Keratinocyte (primary cell): ENCODE data around the gene ITPR2. TPM values are rescaled to one million over a fixed set of nuclear protein-coding genes. Genes with fewer than 3 reads are reported as not detected.

Experiments
- DNase-seq: peaks from one replicate; pipeline ENCODE4 v3.0.0-alpha.2; 2011; ENCODE audit warnings: low read depth, missing footprints, low spot score
- FAIRE-seq: peaks from 2 replicates; lab custom pipeline; 2011; peaks lifted over from hg19 to GRCh38; lab: Jason Lieb, UNC
- H2AFZ ChIP-seq: 2 replicates; pipeline ENCODE4 v1.6.0; 2012; ENCODE audit warnings: low read length, control low read depth, inconsistent platforms; ENCODE audit not compliant: control insufficient read depth
- H3K27ac ChIP-seq: 2 replicates; pipeline ENCODE4 v1.5.1; 2011; ENCODE audit warnings: low read length; ENCODE audit not compliant: control insufficient read depth, insufficient read depth
- H3K27me3 ChIP-seq: 3 replicates; pipeline ENCODE4 v1.6.0; 2011; ENCODE audit warnings: low read length; ENCODE audit not compliant: control insufficient read depth, insufficient read depth; ENCODE audit errors: extremely low read depth
- H3K36me3 ChIP-seq, 2 experiments: 2 replicates in 1 of 2; 3 replicates in 1 of 2; pipeline ENCODE4 v1.5.1; 2011; ENCODE audit warnings: low read length in 2 of 2, mild to moderate bottlenecking in 1 of 2; ENCODE audit not compliant: control insufficient read depth in 2 of 2, insufficient read depth in 2 of 2; ENCODE audit errors: extremely low read depth in 1 of 2
- H3K4me1 ChIP-seq: 3 replicates; pipeline ENCODE4 v1.5.1; 2011; ENCODE audit warnings: low read length; ENCODE audit not compliant: control insufficient read depth, insufficient read depth; ENCODE audit errors: extremely low read depth
- H3K4me2 ChIP-seq: 3 replicates; pipeline ENCODE4 v1.6.0; 2011; ENCODE audit warnings: low read depth, low read length; ENCODE audit not compliant: control insufficient read depth, insufficient read depth; ENCODE audit errors: extremely low read depth
- H3K4me3 ChIP-seq, 3 experiments: fragments of 200-600 bp in 1 of 3; sonication (generic) in 1 of 3; 2 replicates in 2 of 3; 3 replicates in 1 of 3; pipeline ENCODE4 v1.5.1; 2011 to 2016; ENCODE audit warnings: low read length in 3 of 3, mild to moderate bottlenecking in 3 of 3, control low read depth in 2 of 3, inconsistent platforms in 1 of 3, low read depth in 1 of 3, mixed read lengths in 1 of 3, mixed run types in 1 of 3, moderate library complexity in 1 of 3; ENCODE audit not compliant: control insufficient read depth in 2 of 3, insufficient read depth in 2 of 3; ENCODE audit errors: extremely low read depth in 1 of 3
- H3K79me2 ChIP-seq: 2 replicates; pipeline ENCODE4 v1.6.0; 2012; ENCODE audit warnings: low read length; ENCODE audit not compliant: control insufficient read depth, insufficient read depth
- H3K9ac ChIP-seq: 3 replicates; pipeline ENCODE4 v1.6.0; 2011; ENCODE audit warnings: low read length; ENCODE audit not compliant: control insufficient read depth, insufficient read depth; ENCODE audit errors: extremely low read depth
- H3K9me1 ChIP-seq: 3 replicates; pipeline ENCODE4 v1.6.0; 2011; ENCODE audit warnings: low read length; ENCODE audit not compliant: control insufficient read depth, insufficient read depth; ENCODE audit errors: extremely low read depth
- H3K9me3 ChIP-seq: 2 replicates; pipeline ENCODE4 v1.5.1; 2012; ENCODE audit warnings: low read depth, low read length; ENCODE audit not compliant: control insufficient read depth
- H4K20me1 ChIP-seq: 3 replicates; pipeline ENCODE4 v1.6.0; 2011; ENCODE audit warnings: low read length; ENCODE audit not compliant: control insufficient read depth, insufficient read depth; ENCODE audit errors: extremely low read depth
- CTCF ChIP-seq, 3 experiments: IDR thresholded peaks in 1 of 3; conservative IDR thresholded peaks in 1 of 3; optimal IDR thresholded peaks in 1 of 3; 2 replicates in 2 of 3; 3 replicates in 1 of 3; pipeline versions ENCODE3 to v1.5.1; 2011; ENCODE audit warnings: low read length in 3 of 3, mild to moderate bottlenecking in 3 of 3, moderate library complexity in 2 of 3, control low read depth in 1 of 3, inconsistent platforms in 1 of 3; ENCODE audit not compliant: insufficient read depth in 2 of 3; ENCODE audit errors: extremely low read depth in 1 of 3
- EZH2 ChIP-seq: IDR thresholded peaks from one replicate; pipeline ENCODE4 v1.6.1; 2012; ENCODE audit warnings: inconsistent platforms, mild to moderate bottlenecking, low read length, moderate library complexity
- dilution Hi-C: fragments of 300-500 bp; cut with MboI; formaldehyde crosslinking; loops from one replicate; pipeline ENCODE4 v1.7.0; 2020; ENCODE audit warnings: low sequenced_read_pairs; ENCODE audit not compliant: extremely low pct_ligation_motif_present
- polyA plus RNA-seq, 5 experiments: library from polyadenylated mRNA; depleted of rRNA in 3 of 5; stranded (reverse) in 3 of 5; stranded (forward) in 1 of 5; unstranded in 1 of 5; fragments of >200 nt; gene quantifications; 1 replicate in 1 of 5; 2 replicates in 3 of 5; 3 replicates in 1 of 5; pipeline versions ENCODE4 v1.2.1 to v1.2.3, GENCODE V29; 2011 to 2012; ENCODE audit warnings: missing spikeins in 2 of 5, low read depth in 1 of 5, low replicate concordance in 1 of 5

ITPR2 gene
- polyA plus RNA-seq, 1 donor (not counting 4 experiments of a cell fraction or from before 2014, with no cell fraction given), result 7.6 TPM

GRCh38 chr12:26800347-26800746 is 32.6 kb downstream of the ITPR2 start:
- H3K36me3 ChIP-seq, result no peaks in the 10 kb centered on the region
- dilution Hi-C loops, result no loop called here
- H3K4me2 ChIP-seq, result no peak overlapping the region
- H3K9me1 ChIP-seq, result no peaks in the 10 kb centered on the region
- no peaks in the 10 kb centered on the region for H4K20me1 ChIP-seq
- peaks cover 4% of the 10 kb centered on the region for H3K79me2 ChIP-seq
- H3K4me3 ChIP-seq, result no peak overlapping the region
- DNase-seq (no peak), FAIRE-seq (no peak)
- no peak overlapping the region for H3K27ac ChIP-seq
- no peaks in the 10 kb centered on the region for H3K27me3 ChIP-seq
- no peaks in the 10 kb centered on the region for H3K9me3 ChIP-seq
- no peak overlapping the region for H2AFZ ChIP-seq
- no peak overlapping the region for H3K9ac ChIP-seq
- H3K4me1 ChIP-seq, result peaks cover 28% of the 10 kb centered on the region
- no peak for TF ChIP-seq EZH2
- no peak for TF ChIP-seq CTCF (optimal IDR thresholded peaks at IDR 0.05 in 1 of 3, IDR thresholded peaks at IDR 0.05 in 1 of 3, conservative IDR thresholded peaks at IDR 0.05 in 1 of 3; ENCODE audit: extremely low read depth in 1 of 3, insufficient read depth in 2 of 3, low read length in 3 of 3)

GRCh38 chr12:26799741-26800140 is 33.3 kb downstream of the ITPR2 start:
- TF ChIP-seq EZH2 (no peak), CTCF (optimal IDR thresholded peaks at IDR 0.05 in 1 of 3, IDR thresholded peaks at IDR 0.05 in 1 of 3, conservative IDR thresholded peaks at IDR 0.05 in 1 of 3; ENCODE audit: extremely low read depth in 1 of 3, insufficient read depth in 2 of 3, low read length in 3 of 3) (no peak)
- no peaks in the 10 kb centered on the region for H3K27me3 ChIP-seq
- H3K79me2 ChIP-seq, result peaks cover 4% of the 10 kb centered on the region
- H3K4me2 ChIP-seq, result no peak overlapping the region
- no peak overlapping the region for H3K27ac ChIP-seq
- no peaks in the 10 kb centered on the region for H3K9me3 ChIP-seq
- no peak overlapping the region for H2AFZ ChIP-seq
- no peak overlapping the region for H3K4me3 ChIP-seq
- H3K9ac ChIP-seq, result no peak overlapping the region
- no peaks in the 10 kb centered on the region for H3K36me3 ChIP-seq
- no peak for DNase-seq
- dilution Hi-C loops, result no loop called here
- no peaks in the 10 kb centered on the region for H4K20me1 ChIP-seq
- FAIRE-seq, result peak; percentile 41
- peaks cover 28% of the 10 kb centered on the region for H3K4me1 ChIP-seq
- no peaks in the 10 kb centered on the region for H3K9me1 ChIP-seq
